PC-9 (cell line): ENCODE measurements around the gene NUB1. TPM values are rescaled to one million over a fixed set of nuclear protein-coding genes. Genes with fewer than 3 reads are reported as not detected.

Experiments
- BruUV-seq: library from RNA; stranded (reverse); fragments of 400-500 nt; replicated peaks from 2 replicates; lab custom pipeline; 2021; lab: Mats Ljungman, UMichigan
- CTCF ChIA-PET: fragments of 300-600 bp; sonication (Branson Sonifier 250); formaldehyde crosslinking; loops from one replicate; lab custom pipeline; 2022; ENCODE audit warnings: antibody characterized with exemption; lab: Charles Lee
- POLR2A ChIA-PET: fragments of 300-600 bp; sonication (Branson Sonifier 250); formaldehyde crosslinking; loops from one replicate; lab custom pipeline; 2022; ENCODE audit warnings: antibody characterized with exemption; ENCODE audit not compliant: unreplicated experiment; lab: Charles Lee
- DNase-seq, 2 experiments: peaks; one replicate each; pipeline versions ENCODE4 v3.0.0 to v3.0.0-alpha.2; 2015 to 2022; ENCODE audit warnings: mixed read lengths in 1 of 2
- H2AFZ ChIP-seq: fragments of 200-600 bp; sonication (generic); 2 replicates; pipeline ENCODE4 v1.8.1; 2017; ENCODE audit warnings: antibody characterized with exemption
- H3F3A ChIP-seq: fragments of 200-600 bp; sonication (generic); 2 replicates; pipeline ENCODE4 v1.8.1; 2017; ENCODE audit warnings: antibody characterized with exemption, mild to moderate bottlenecking, low read depth; ENCODE audit not compliant: insufficient read depth
- H3K27ac ChIP-seq: fragments of 200-600 bp; sonication (generic); 2 replicates; pipeline ENCODE4 v1.6.1; 2016; ENCODE audit warnings: mixed run types
- H3K27me3 ChIP-seq: fragments of 200-600 bp; sonication (generic); 2 replicates; pipeline ENCODE4 v1.6.1; 2016; ENCODE audit warnings: low read depth, mixed run types; ENCODE audit not compliant: insufficient read depth
- H3K36me3 ChIP-seq: fragments of 200-600 bp; sonication (generic); 2 replicates; pipeline ENCODE4 v1.6.1; 2016; ENCODE audit warnings: low read depth, mixed run types
- H3K4me1 ChIP-seq: fragments of 200-600 bp; sonication (generic); replicated peaks from 2 replicates; pipeline ENCODE4 v1.6.1; 2016; ENCODE audit warnings: mixed run types; ENCODE audit not compliant: insufficient read depth
- H3K4me2 ChIP-seq: fragments of 200-600 bp; sonication (generic); 2 replicates; pipeline ENCODE4 v1.6.1; 2017; ENCODE audit warnings: mixed run types
- H3K4me3 ChIP-seq: fragments of 200-600 bp; sonication (generic); 2 replicates; pipeline ENCODE4 v1.6.1; 2016; ENCODE audit warnings: mixed run types
- H3K79me2 ChIP-seq: fragments of 200-600 bp; sonication (generic); 2 replicates; pipeline ENCODE4 v1.6.1; 2017; ENCODE audit warnings: low read depth, mixed run types
- H3K9me2 ChIP-seq: fragments of 200-600 bp; sonication (generic); 2 replicates; pipeline ENCODE4 v1.8.1; 2017; ENCODE audit warnings: mild to moderate bottlenecking; ENCODE audit not compliant: insufficient read depth
- H3K9me3 ChIP-seq: fragments of 200-600 bp; sonication (generic); 2 replicates; pipeline ENCODE4 v1.8.1; 2016; ENCODE audit warnings: low read depth; ENCODE audit not compliant: insufficient read depth
- H4K20me1 ChIP-seq: fragments of 200-600 bp; sonication (generic); 2 replicates; pipeline ENCODE4 v1.8.1; 2017; ENCODE audit not compliant: insufficient read depth
- CTCF ChIP-seq: fragments of 200-600 bp; sonication (generic); conservative IDR thresholded peaks from 2 replicates; pipeline ENCODE4 v1.6.1; 2017; ENCODE audit warnings: mixed run types, antibody characterized with exemption, mild to moderate bottlenecking, moderate library complexity
- EZH2 ChIP-seq: fragments of 200-600 bp; sonication (generic); IDR thresholded peaks from 2 replicates; pipeline ENCODE4 v1.8.0; 2017; ENCODE audit warnings: antibody characterized with exemption, low read depth
- intact Hi-C: fragments of 100-400 bp; cut with micrococcal nuclease; formaldehyde crosslinking; loops from one replicate; pipeline ENCODE4 v1.10.0; 2022; ENCODE audit not compliant: unreplicated experiment
- total RNA-seq: library from RNA; stranded (reverse); gene quantifications from 2 replicates; pipeline ENCODE4 v1.2.3, GENCODE V29; 2021

NUB1 gene
- total RNA-seq, 1 experiment from 2014 or later: 80.6 TPM

- no peak for DNase-seq
- peaks cover 49% of the 10 kb centered on the region for H3K36me3 ChIP-seq
- no peaks in the 10 kb centered on the region for H3K9me2 ChIP-seq
- H4K20me1 ChIP-seq: peaks cover 13% of the 10 kb centered on the region
- no peak overlapping the region for H2AFZ ChIP-seq
- no peak overlapping the region for H3K27ac ChIP-seq
- H3K79me2 ChIP-seq: peaks cover 6% of the 10 kb centered on the region; the same call in 1 of the 2 replicates
- H3F3A ChIP-seq: peaks cover 35% of the 10 kb centered on the region
- H3K9me3 ChIP-seq: no peaks in the 10 kb centered on the region
- CTCF ChIA-PET: no interaction called here
- no peak overlapping the region for H3K4me3 ChIP-seq
- H3K27me3 ChIP-seq: no peaks in the 10 kb centered on the region
- TF ChIP-seq EZH2 (no peak), CTCF (no peak)
- H3K4me2 ChIP-seq: no peak overlapping the region
- no TSS peak for BruUV-seq
- intact Hi-C loops: no loop called here
- peaks cover 19% of the 10 kb centered on the region for H3K4me1 ChIP-seq
- POLR2A ChIA-PET: no interaction called here
Measured at GRCh38 chr7:151349507-151349853, 7.9 kb downstream of the NUB1 start.

GRCh38 chr7:151351027-151351426, 9.4 kb downstream of the NUB1 start:
- BruUV-seq: no TSS peak

GRCh38 chr7:151351967-151352366, 10.4 kb downstream of the NUB1 start:
- BruUV-seq: no TSS peak
- H3K27ac ChIP-seq: no peak overlapping the region
- intact Hi-C loops: loop anchor here (5.0 kb wide), 1 partner anchor 160 kb away; no protein-coding TSS in a partner anchor
- no peak overlapping the region for H3K4me2 ChIP-seq
- peaks cover 4% of the 10 kb centered on the region; the same call in 1 of the 2 replicates for H4K20me1 ChIP-seq
- peaks cover 22% of the 10 kb centered on the region for H3F3A ChIP-seq
- no peak for TF ChIP-seq CTCF
- no peak for TF ChIP-seq EZH2
- no peak for DNase-seq
- no peak overlapping the region for H3K4me3 ChIP-seq
- POLR2A ChIA-PET: no interaction called here
- no peaks in the 10 kb centered on the region for H3K27me3 ChIP-seq
- peaks cover 45% of the 10 kb centered on the region for H3K36me3 ChIP-seq
- peaks cover 5% of the 10 kb centered on the region; the same call in 1 of the 2 replicates for H3K79me2 ChIP-seq
- no peaks in the 10 kb centered on the region for H3K9me3 ChIP-seq
- CTCF ChIA-PET: interaction anchor here (1.0 kb wide), 1 partner anchor 36 kb away, joined by 4 read pairs; no protein-coding TSS in a partner anchor
- H3K9me2 ChIP-seq: no peaks in the 10 kb centered on the region
- no peaks in the 10 kb centered on the region for H3K4me1 ChIP-seq
- no peak overlapping the region for H2AFZ ChIP-seq

More at GRCh38 chr7:151351027-151351426, 9.4 kb downstream of the NUB1 start:
- no peaks in the 10 kb centered on the region for H3K27me3 ChIP-seq
- H3K4me3 ChIP-seq: no peak overlapping the region
- ChIA-PET CTCF (interaction anchor here (0.6 to 0.9 kb wide), 3 partner anchors 98 to 489 kb away, joined by 3 to 7 read pairs (median 4); no protein-coding TSS in a partner anchor), POLR2A (no interaction called here)
- H3K9me2 ChIP-seq: no peaks in the 10 kb centered on the region
- H3K79me2 ChIP-seq: peaks cover 5% of the 10 kb centered on the region; the same call in 1 of the 2 replicates
- H3K4me1 ChIP-seq: peaks cover 8% of the 10 kb centered on the region
- no peak overlapping the region for H3K27ac ChIP-seq
- peaks cover 4% of the 10 kb centered on the region; the same call in 1 of the 2 replicates for H4K20me1 ChIP-seq
- intact Hi-C loops: loop anchor here (5.0 kb wide), 1 partner anchor 161 kb away; no protein-coding TSS in a partner anchor
- peaks cover 49% of the 10 kb centered on the region for H3K36me3 ChIP-seq
- H3F3A ChIP-seq: peaks cover 25% of the 10 kb centered on the region
- H3K9me3 ChIP-seq: no peaks in the 10 kb centered on the region
- H3K4me2 ChIP-seq: no peak overlapping the region
- no peak for TF ChIP-seq EZH2
- no peak for TF ChIP-seq CTCF
- no peak for DNase-seq
- H2AFZ ChIP-seq: no peak overlapping the region
